Measurements from ENCODE around the gene PLK3. TPM values are rescaled to one million over a fixed set of nuclear protein-coding genes. Genes with fewer than 3 reads are reported as not detected.
A peak's percentile ranks its signal among the peaks of the same experiment; 100 is the strongest.

Gene PLK3
- total and polyA plus RNA-seq, 9 of the 15 experiments (the other 6 are each of a cell fraction or from before 2014, with no cell fraction given), result 0.52 to 22.7 (median 11.0) TPM

- TF ChIP-seq CTCFL (IDR thresholded peaks at IDR 0.05; ENCODE audit: borderline replicate concordance, insufficient read depth, low read depth, low read length, poor library complexity, severe bottlenecking), result no peak
- no peak; the same call in 1 of the 2 replicates for TF ChIP-seq CBX5 (IDR thresholded peaks at IDR 0.05; ENCODE audit: borderline replicate concordance, low read depth)
- peak; percentile 57; the same call in 1 of the 2 replicates for TF ChIP-seq ZNF830 (CRISPR knock-in tag; IDR thresholded peaks at IDR 0.05)
- TF ChIP-seq TBL1XR1 (IDR thresholded peaks at IDR 0.05; ENCODE audit: low read length in 2 of 2), result 0 out of 4 replicates have a peak, but pooled peaks of 1 of the 2 experiments have one; percentile 50
- no peak for TF ChIP-seq KDM4B (IDR thresholded peaks at IDR 0.05; ENCODE audit: borderline replicate concordance in 2 of 2, low read depth in 1 of 2)
- TF ChIP-seq NFRKB (IDR thresholded peaks at IDR 0.05; ENCODE audit: low read depth), result peak; percentile 95
- TF ChIP-seq AFF1 (IDR thresholded peaks at IDR 0.05; ENCODE audit: low read depth in 1 of 2, partially characterized antibody in 2 of 2), result no peak
- no peak for TF ChIP-seq HNRNPH1 (optimal IDR thresholded peaks at IDR 0.05; ENCODE audit: low read depth, low read length)
- 0 out of 2 replicates have a peak, but pooled peaks have one; percentile 30 for TF ChIP-seq HDAC6 (IDR thresholded peaks at IDR 0.05; ENCODE audit: low read depth, low read length)
- TF ChIP-seq SRF (CRISPR knock-in tag; IDR thresholded peaks at IDR 0.05), result peak in 1 of 2 experiments; percentile 6; a peak in 2 of 4 replicates
- TF ChIP-seq SMAD3 (CRISPR knock-in tag; conservative IDR thresholded peaks at IDR 0.05), result 0 out of 2 replicates have a peak, but pooled peaks have one; percentile 25
- no peak for TF ChIP-seq ID3 (CRISPR knock-in tag; IDR thresholded peaks at IDR 0.05)
- peak; percentile 10 for TF ChIP-seq ID3 (tag; IDR thresholded peaks at IDR 0.05)
- TF ChIP-seq IRF9 (tag; IDR thresholded peaks at IDR 0.05), result peak; percentile 80
- TF ChIP-seq THRAP3 (IDR thresholded peaks at IDR 0.05; ENCODE audit: borderline replicate concordance), result no peak
- TF ChIP-seq ZNF512 (tag; IDR thresholded peaks at IDR 0.05), result no peak
Measured at GRCh38 chr1:44808063-44808937, 8.1 kb downstream of the PLK3 start, which contains the start of gene BTBD19 (continued).
